HEK293T (cell line): ENCODE measurements around the gene DNAJB4.

Experiments used
- BHLHE40 ChIP-seq: fragments of 450-650 bp; IDR thresholded peaks from 2 replicates; pipeline ENCODE4 v1.6.1; 2016; ENCODE audit warnings: mild to moderate bottlenecking, moderate library complexity, borderline replicate concordance
- CTBP1 ChIP-seq: fragments of 450-650 bp; IDR thresholded peaks from 2 replicates; pipeline ENCODE4 v1.6.1; 2016; ENCODE audit warnings: borderline replicate concordance
- FOXK2 ChIP-seq: fragments of 450-650 bp; IDR thresholded peaks from 2 replicates; pipeline ENCODE4 v1.6.1; 2016; ENCODE audit warnings: mild to moderate bottlenecking
- L3MBTL2 ChIP-seq: fragments of 450-650 bp; conservative IDR thresholded peaks from 2 replicates; pipeline ENCODE4 v1.6.1; 2016; ENCODE audit warnings: mild to moderate bottlenecking
- SP1 ChIP-seq: fragments of 450-650 bp; IDR thresholded peaks from 2 replicates; pipeline ENCODE4 v1.6.1; 2017
- TF ChIP-seq, protein P1 (sequence below): fragments of 450-650 bp; IDR thresholded peaks from 2 replicates; pipeline ENCODE4 v1.6.1; 2016

DNA sequence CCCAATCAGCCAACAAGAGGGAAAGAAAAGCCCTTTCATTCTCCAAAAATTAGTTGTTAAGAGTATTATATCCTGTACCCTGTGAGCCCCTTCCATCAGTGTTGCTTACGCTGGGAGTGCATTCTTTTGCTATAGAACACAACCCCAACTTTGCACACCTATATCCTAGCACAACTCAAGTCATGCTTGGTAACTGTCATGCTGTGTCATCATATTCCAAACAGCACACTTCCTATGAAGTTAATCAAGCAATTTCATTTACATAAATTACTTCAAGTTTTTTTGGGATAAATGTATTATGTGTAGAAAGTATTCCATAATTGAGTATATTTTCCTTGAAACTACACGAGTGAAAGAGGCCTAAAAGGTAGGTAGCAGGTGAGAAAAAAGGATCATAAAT is 45.9 kb upstream of the DNAJB4 start:
- TF ChIP-seq FOXK2 (no peak), BHLHE40 (no peak), SP1 (no peak), CTBP1 (no peak), L3MBTL2 (no peak)
- TF ChIP-seq, protein P1, sequence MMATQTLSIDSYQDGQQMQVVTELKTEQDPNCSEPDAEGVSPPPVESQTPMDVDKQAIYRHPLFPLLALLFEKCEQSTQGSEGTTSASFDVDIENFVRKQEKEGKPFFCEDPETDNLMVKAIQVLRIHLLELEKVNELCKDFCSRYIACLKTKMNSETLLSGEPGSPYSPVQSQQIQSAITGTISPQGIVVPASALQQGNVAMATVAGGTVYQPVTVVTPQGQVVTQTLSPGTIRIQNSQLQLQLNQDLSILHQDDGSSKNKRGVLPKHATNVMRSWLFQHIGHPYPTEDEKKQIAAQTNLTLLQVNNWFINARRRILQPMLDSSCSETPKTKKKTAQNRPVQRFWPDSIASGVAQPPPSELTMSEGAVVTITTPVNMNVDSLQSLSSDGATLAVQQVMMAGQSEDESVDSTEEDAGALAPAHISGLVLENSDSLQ = no peak
